Stimulated activated CD4-positive, alpha-beta T cell treated with anti-CD3 and anti-CD28 coated beads, Interleukin-1b, Interleukin-23, amount 100 ng/mL, for 48 hours (primary cell): Measurements from ENCODE around the gene GLG1.

Experiments used
- DNase-seq: peaks from one replicate; pipeline ENCODE4 v3.0.0-alpha.2; 2020

Gene GLG1

DNA sequence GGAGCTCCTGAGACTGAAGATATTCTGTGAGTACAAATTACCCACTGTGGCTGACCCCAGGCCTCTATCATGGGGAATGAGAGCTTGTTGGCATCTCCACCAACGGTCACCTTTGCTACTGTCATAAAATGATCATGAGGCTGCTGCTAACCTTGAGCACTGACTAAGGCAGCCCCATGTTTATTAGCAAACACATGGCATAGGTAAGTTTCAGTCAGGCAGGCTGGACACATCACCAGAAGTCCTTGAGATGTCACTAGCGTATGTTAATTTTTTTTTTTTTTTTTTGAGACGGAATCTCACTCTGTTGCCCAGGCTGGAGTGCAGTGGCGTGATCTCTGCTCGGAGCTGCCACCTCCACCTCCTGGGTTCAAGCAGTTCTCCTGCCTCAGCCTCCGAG, 1.5 kb upstream of the GLG1 start:
- DNase-seq: no peak

GRCh38 chr16:74607962-74608356, 1.0 kb upstream of the GLG1 start:
- no peak for DNase-seq

GRCh38 chr16:74607310-74607961, 522 bp upstream of the GLG1 start:
- DNase-seq: no peak

DNA sequence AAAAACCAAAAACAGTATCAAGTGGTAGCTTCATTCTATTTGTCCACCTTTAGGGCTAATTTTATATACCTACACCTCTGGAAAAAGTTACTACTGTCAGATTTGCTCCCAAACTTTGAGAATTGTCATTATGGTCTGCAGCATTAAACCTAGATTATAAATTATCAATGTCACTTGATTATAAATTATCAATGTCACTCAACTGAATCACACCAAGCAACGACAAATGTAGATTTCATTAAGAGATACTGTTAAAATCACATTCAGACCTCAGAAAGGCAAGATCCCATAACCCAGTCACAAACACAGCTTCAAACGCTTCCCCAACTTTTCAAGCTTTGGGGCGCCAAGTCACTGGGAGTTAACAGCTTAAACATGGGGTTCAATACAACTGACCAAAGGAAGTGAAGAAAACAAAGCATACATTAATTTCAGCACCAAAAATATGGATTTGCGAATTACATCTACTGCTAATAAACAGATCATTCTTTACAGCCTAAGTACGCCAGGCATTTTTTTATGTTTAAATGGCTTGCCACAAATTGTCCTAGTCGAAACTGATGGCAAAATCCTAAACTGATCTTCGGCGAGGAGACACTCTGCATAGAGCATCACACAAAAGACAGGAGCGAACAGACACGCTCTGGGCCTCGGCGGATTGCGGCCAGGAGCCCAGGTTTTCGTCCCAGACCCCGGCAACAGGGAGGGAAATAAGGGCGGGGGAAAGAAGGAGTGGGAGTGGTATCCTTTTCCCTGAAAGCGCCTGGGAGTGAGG, 981 bp downstream of the GLG1 start:
- DNase-seq: no peak

DNA sequence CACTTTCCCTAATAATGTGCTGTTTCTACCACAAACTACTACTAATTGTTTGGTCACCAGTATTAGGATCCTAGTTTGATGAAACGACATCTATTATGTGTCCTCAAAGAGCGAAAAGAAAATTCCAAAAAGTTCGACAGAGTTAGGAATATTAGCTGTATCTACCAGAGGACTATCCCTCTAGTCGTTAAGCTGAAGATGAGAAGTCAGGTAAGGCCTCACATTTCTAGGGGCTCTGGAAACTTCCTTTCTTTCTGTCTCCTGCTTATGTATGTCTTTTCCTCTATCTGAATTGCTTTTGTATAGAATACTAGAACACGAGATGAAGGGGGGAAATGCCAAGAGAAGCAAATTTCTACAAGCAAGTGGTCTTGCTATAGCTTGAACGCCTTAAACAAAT, 1.6 kb downstream of the GLG1 start:
- no peak for DNase-seq

GRCh38 chr16:74603848-74604247, 3.1 kb downstream of the GLG1 start:
- no peak for DNase-seq

GRCh38 chr16:74601126-74601871, 5.6 kb downstream of the GLG1 start:
- peak; percentile 61 for DNase-seq

DNA sequence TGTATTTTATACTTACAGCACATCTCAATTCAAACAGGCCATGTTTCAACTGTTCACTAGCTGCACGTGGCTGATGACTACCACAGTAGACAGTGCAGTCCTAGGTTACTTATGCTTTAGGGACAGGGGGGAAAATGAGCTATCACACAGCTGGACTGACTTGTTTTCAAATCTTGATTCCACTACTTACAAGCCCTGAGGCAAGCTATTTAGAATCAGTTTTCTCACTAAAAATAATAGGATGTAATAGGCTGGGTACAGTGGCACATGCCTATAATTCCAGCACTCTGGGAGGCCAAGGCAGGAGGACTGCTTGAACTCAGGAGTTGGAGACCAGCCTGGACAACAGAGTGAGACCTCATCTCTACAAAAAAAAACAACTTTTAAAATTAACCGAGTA, 10.3 kb downstream of the GLG1 start:
- DNase-seq: no peak

DNA sequence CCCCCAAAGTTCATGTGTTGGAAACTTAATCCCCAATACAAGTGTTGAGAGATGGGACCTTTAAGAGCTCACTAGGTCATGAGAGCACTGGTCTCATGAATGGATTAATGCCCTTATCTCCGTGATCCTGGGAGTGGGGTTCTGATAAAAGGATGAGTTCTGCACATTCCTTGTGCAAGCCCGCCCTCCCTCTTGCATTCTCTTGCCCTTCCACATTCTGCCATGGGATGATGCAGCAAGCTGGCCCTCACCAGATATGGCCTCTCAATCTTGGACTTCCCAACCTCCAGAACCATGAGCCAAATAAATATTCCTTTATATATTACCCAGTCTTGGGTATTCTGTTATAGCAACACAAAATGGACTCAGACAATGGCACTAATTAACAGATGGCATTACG, 14.1 kb downstream of the GLG1 start:
- no peak for DNase-seq

- no peak for DNase-seq
Observed at GRCh38 chr16:74591876-74592650, 14.9 kb downstream of the GLG1 start.

GRCh38 chr16:74586948-74587347, 20.0 kb downstream of the GLG1 start:
- DNase-seq: no peak

DNA sequence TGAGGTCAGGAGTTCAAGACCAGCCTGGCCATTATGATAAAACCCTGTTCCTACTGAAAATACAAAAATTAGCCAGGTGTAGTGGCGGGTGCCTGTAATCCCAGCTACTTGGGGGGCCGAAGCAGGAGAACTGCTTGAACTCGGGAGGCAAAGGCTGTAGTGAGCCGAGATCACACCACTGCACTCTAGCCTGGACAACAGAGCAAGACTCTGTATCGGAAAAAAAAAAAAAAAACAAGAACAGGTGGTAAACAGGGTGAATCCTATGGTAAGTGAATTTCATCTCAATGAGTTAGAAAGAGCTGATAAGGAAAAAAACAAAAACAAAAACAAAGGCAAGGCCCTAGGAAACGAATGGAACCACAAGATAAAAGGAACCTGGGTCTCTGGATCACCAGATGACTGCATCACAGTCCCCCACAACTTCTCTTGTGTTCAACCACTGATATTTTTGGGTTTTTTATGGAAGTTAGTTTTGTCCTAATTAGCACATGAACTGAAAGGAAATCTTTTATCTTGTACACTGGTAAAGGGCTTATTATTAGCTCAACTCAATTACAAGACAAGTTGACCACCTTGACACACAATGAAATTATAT, 21.0 kb downstream of the GLG1 start:
- DNase-seq: no peak

DNA sequence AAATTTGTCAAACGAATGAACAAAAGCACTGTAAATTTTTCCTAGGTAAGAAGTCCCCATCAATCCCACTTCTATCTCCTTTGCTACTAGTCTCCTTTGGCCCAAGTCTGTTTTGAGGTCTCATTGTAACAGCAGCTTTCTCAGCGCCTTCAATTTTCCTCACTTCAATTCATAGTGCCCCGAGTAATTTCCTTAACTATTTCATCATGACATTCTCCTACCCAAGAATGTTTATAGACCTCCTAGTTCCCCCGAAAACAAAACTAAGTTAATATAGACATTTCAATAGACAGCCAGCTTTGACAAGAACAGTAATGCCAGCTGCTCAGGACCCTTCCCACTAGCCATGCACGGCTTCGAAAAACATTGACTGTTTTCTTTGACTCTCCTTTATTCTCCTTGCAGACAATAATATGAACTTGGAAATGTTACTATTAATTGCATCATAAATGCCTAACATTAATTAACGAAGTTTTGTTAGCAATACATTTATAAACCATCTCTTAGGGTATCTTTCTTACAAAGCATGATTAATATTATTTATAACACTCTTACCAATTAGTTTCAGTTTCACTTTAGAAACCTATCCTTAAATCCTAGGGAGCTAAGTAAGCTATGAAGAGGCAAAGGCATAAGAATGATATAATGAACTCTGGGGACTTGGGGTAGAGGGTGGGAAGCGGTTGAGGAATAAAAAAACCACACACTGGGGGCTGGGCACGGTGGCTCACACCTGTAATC, 22.8 kb downstream of the GLG1 start:
- no peak for DNase-seq

DNA sequence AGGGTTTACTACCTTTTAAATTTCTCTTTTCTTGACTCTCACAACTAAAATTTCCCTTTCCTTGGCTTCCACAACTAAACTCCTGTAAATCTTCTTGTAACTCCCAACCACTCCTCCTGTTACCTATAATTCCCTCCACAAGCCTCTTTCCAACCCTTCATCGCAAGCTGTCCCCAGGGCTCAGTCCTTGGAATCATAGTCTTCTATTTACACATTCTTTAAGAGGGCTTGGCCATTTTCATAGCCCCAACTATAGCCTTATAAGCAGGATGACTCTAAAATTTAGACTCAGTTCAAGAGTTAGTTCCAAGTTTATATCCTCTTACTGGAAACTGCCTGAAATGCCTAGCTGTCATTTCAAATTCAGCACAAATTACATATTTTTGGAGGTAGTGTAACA, 23.9 kb downstream of the GLG1 start:
- no peak for DNase-seq

DNA sequence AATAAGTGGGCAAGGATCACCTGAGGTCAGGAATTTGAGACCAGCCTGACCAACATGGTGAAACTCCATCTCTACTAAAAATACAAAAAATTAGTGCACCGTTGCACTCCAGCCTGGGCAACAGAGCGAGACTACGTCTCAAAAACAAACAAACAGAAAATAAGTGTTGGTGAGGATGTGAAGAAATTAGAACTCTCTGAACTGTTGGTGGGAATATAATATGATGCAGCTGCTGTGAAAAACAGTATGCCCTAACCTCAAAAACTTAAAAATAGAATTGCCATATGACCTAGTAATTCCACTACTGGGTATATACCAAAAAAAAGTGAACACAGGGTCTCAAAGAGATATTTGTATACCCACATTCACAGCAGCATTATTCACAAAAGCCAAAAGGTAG, 26.1 kb downstream of the GLG1 start:
- no peak for DNase-seq

DNA sequence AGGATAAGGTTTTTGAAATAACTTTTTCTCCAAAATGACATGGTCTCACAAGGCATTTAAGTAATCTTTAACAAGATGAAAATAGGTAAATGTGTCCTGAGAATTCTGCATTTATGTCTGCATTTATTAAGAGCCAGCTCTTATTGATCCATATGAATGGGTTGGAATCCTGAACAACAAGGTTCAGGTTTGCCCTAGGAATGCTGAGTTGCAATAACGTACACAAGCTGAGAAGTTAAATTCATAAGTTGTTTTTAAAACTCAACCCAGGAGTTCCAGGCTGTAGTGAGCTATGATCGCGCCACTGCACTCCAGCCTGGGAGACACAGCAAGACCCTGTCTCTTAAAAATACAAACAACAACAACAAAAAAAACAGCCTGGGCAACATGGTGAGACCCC, 28.1 kb downstream of the GLG1 start:
- no peak for DNase-seq

- DNase-seq: no peak
Observed at GRCh38 chr16:74578433-74578832, 28.5 kb downstream of the GLG1 start.

DNA sequence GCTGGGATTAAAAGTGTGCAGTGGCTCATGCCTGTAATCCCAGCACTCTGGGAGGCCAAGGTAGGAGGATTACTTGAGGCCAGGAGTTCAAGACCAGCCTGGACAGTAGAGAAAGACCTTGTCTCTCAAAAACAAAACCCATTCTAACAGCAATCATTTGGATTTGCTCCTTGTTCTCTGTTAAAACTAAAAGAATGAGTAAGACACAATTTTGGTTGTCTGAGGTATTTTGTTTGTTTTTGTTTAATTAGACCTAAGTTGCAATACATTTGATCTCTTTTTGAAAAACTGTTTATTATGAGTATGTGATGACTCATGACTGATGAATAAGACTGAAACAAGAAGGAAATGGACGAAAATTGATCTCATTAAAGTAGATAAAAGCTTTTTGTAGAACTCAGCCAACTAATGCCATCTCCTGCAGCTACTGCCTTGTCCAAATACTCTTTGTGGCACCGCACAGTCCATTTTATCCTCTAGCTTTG, 29.0 kb downstream of the GLG1 start:
- no peak for DNase-seq

GRCh38 chr16:74575807-74576643, 30.9 kb downstream of the GLG1 start:
- no peak for DNase-seq

DNA sequence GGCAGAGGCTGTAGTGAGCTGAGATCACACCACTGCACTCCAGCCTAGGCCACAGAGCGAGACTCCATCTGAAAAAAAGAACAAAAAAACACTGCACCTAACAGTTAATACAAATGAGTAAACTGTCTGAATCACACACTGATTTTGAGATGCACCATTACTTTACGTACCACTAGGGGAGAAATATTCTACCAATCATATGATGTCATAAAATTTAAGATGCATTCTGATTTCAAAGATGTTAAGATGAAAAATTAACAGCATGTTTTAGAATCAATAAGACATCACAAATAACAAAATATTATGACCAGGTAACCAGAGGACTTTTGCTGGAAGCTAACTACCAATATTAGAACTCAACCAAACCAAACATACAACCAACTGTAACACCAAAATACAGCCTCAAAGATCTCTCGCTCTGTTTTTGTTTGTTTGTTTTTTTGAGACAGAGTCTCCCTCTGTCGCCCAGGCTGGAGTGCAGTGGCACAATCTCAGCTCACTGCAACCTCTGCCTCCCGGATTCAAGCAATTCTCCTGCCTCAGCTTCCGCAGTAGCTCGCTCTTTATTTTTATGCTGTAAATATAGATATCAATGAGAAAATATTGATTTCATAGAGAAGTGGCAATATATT, 31.6 kb downstream of the GLG1 start:
- no peak for DNase-seq

DNA sequence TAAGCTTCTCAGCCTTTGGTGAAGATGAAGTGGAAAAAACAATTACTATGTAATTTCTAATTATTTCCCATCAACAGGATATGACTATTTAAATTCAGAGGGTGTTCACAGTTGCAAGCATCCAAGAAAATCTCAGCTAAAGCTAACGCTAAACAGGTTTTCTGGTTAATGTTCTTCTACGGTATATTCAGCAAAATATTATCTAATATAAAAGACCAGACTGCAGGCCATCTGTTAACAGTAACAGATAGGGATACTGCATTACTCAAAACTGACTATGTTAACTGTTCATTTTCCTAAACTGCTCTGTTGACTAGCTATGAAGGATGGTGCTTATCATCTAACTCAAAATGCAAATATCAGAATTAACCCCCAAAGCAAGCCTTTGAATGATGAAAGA, 32.8 kb downstream of the GLG1 start:
- DNase-seq: no peak
